Tibial artery (tissue), 4 donors: ENCODE data around the gene PPP6R2.

Experiments used
- DNase-seq, 2 donors: peaks; one replicate each; pipeline ENCODE4 v3.0.0-alpha.2; 2019
- H3K27ac ChIP-seq, 2 donors: fragments of 200-600 bp; sonication (generic) in 1 of 2; 1 replicate in 1 of 2; 2 replicates in 1 of 2; pipeline ENCODE4 v1.5.1; 2018 to 2019; ENCODE audit warnings: mild to moderate bottlenecking in 1 of 2
- H3K27me3 ChIP-seq, 2 donors: fragments of 200-600 bp; sonication (generic) in 1 of 2; one replicate each; pipeline versions ENCODE4 v1.5.1 to v1.6.0; 2016 to 2019
- H3K36me3 ChIP-seq, 3 donors: fragments of 200-600 bp; sonication (generic) in 2 of 3; one replicate each; pipeline ENCODE4 v1.5.1; 2016 to 2019; ENCODE audit warnings: mild to moderate bottlenecking in 2 of 3
- H3K4me1 ChIP-seq, 4 donors: fragments of 200-600 bp; sonication (generic) in 2 of 4; 1 replicate in 3 of 4; 2 replicates in 1 of 4; pipeline ENCODE4 v1.5.1; 2016 to 2019
- H3K4me3 ChIP-seq, 2 donors: fragments of 200-600 bp; sonication (generic) in 1 of 2; 1 replicate in 1 of 2; 2 replicates in 1 of 2; pipeline ENCODE4 v1.5.1; 2018 to 2019; ENCODE audit warnings: mild to moderate bottlenecking in 2 of 2
- H3K9me3 ChIP-seq, 3 donors: fragments of 200-600 bp; sonication (generic) in 1 of 3; one replicate each; pipeline ENCODE4 v1.5.1; 2016 to 2019
- intact Hi-C: fragments of 100-400 bp; cut with DNase I; formaldehyde crosslinking; loops from one replicate; pipeline ENCODE4 v1.15.0; 2023; ENCODE audit warnings: low total_unique reads
- TF ChIP-seq, protein P1 (sequence below), 2 experiments: fragments of 200-600 bp in 1 of 2; fragments of 450-650 bp in 1 of 2; IDR thresholded peaks; one replicate each; pipeline ENCODE4 v1.5.1; 2017 to 2019; ENCODE audit warnings: antibody characterized with exemption in 2 of 2, mild to moderate bottlenecking in 1 of 2, moderate library complexity in 1 of 2

Gene PPP6R2

DNA sequence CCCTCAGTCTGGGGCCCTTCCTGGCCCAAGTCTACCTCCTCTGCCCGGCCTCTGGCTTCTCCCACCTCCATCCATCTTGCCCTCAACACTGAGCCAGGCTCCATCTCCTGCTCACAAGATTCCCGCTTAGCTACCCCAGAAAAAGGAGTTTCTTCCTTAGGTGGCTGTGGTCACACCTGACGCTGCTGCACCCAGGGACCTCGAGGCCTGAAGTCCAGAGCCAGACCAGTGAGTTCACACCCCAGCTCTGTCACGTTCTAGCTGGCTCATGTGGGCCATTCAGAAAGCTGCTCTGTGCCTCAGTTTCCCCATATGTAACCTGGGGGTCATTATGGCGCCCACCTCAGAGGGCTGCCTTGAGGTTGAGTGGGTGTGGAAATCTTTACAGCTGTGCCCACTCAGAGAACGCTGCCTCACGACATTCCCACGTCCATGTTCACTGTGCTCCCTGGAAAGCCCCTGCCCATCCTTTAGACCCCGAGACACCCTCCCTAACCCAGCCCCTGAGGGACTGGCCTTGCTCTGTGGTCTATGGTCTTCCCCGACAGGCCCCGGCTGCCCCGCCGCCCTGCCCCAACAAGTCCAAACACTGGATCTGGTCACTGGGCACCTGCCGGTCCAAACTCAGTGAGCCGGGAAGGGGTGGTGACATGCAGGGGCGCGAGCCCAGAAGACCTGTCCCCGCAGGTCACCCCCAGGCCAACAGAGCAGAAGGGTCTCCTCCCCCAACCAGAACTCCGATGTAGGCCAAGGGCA, 45.4 kb upstream of the PPP6R2 start:
- H3K9me3 ChIP-seq, result no peaks in the 10 kb centered on the region
- H3K4me3 ChIP-seq, result no peak overlapping the region
- no peaks in the 10 kb centered on the region for H3K27me3 ChIP-seq
- intact Hi-C loops, result no loop called here
- TF ChIP-seq, protein P1, sequence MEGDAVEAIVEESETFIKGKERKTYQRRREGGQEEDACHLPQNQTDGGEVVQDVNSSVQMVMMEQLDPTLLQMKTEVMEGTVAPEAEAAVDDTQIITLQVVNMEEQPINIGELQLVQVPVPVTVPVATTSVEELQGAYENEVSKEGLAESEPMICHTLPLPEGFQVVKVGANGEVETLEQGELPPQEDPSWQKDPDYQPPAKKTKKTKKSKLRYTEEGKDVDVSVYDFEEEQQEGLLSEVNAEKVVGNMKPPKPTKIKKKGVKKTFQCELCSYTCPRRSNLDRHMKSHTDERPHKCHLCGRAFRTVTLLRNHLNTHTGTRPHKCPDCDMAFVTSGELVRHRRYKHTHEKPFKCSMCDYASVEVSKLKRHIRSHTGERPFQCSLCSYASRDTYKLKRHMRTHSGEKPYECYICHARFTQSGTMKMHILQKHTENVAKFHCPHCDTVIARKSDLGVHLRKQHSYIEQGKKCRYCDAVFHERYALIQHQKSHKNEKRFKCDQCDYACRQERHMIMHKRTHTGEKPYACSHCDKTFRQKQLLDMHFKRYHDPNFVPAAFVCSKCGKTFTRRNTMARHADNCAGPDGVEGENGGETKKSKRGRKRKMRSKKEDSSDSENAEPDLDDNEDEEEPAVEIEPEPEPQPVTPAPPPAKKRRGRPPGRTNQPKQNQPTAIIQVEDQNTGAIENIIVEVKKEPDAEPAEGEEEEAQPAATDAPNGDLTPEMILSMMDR (IDR thresholded peaks at IDR 0.05), result no peak
- no peaks in the 10 kb centered on the region for H3K36me3 ChIP-seq
- H3K4me1 ChIP-seq, result peaks cover 16 to 100% (median 91%) of the 10 kb centered on the region in 4 donors
- DNase-seq, result no peak
- peak overlapping the region; percentile 92 to 95 for H3K27ac ChIP-seq

DNA sequence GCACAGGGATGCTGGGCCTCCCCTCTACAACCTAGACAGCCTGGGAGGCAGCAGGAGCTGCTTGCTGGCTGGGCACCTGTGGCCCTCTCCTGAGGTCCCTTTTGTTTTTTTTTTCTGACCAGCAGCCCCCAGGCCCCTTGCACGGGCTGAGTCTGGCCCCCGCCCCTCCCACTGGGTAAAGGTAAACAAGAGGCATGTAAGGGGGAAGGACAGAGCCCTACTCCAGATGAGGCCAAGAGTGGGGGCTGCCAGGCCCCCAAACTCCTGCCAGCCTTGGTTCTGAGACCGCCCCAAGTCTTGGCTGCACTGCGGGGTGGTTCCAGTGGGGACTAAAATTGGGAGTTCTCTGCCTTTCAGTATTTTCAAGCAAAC, 44.9 kb upstream of the PPP6R2 start:
- DNase-seq, result no peak
- intact Hi-C loops, result no loop called here
- Histone ChIP-seq H3K4me1 (peaks cover 10 to 100% (median 91%) of the 10 kb centered on the region in 4 donors), H3K9me3 (no peaks in the 10 kb centered on the region), H3K27me3 (no peaks in the 10 kb centered on the region), H3K36me3 (peaks cover 0 to 2% (median 0%) of the 10 kb centered on the region in 3 donors), H3K4me3 (no peak overlapping the region), H3K27ac (peak overlapping the region; percentile 92 to 95)
- TF ChIP-seq, protein P1 (IDR thresholded peaks at IDR 0.05), result no peak

DNA sequence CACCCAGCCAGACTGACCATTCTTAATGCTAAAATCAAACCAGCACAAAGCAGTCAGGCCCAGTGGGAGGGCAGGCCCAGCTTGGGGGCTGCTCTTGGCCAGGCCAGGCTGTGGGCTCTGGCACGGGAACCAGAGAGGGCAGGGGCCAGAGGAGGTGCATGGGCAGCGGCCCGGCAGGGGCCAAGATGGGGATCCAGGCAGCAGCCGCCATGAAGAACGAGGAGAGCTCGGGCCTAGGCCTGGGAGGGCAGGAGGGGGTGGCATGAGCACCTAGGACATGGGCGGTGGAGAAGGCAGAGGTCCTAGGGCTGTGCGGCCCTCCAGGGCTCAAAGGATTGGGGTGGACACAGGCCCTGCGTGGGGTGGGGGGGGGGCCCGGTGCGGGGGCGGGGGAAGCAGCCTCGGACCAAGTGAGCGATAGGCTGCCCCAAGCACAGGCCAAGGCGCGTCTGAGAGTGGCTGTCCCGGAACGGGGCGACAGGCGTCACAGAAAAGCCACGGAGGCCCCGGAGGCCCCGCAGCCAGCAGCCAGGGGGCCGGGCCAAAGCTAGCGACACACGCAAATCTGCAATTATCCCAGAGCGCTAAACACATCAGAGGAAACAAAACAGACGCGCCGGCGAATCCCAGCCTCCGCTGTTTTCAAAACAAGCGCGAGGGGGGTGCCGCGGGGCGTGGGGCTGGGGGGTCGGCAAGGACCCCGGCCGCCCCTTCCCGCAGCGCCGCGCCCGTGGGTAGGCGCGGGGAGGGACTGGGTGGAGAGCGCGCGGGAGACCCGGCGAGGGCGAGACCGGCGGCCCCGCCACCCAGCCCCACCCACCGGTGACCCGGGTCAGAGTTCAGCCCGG, 44.0 kb upstream of the PPP6R2 start:
- intact Hi-C loops, result no loop called here
- H3K27ac ChIP-seq, result peak overlapping the region; percentile 92 to 95
- H3K27me3 ChIP-seq, result no peaks in the 10 kb centered on the region
- H3K4me3 ChIP-seq, result peak overlapping the region; percentile 46 to 47
- H3K36me3 ChIP-seq, result peaks cover 0 to 5% (median 0%) of the 10 kb centered on the region in 3 donors
- DNase-seq, result no peak
- TF ChIP-seq, protein P1 (IDR thresholded peaks at IDR 0.05), result no peak
- H3K4me1 ChIP-seq, result peaks cover 16 to 100% (median 91%) of the 10 kb centered on the region in 4 donors
- no peaks in the 10 kb centered on the region for H3K9me3 ChIP-seq

DNA sequence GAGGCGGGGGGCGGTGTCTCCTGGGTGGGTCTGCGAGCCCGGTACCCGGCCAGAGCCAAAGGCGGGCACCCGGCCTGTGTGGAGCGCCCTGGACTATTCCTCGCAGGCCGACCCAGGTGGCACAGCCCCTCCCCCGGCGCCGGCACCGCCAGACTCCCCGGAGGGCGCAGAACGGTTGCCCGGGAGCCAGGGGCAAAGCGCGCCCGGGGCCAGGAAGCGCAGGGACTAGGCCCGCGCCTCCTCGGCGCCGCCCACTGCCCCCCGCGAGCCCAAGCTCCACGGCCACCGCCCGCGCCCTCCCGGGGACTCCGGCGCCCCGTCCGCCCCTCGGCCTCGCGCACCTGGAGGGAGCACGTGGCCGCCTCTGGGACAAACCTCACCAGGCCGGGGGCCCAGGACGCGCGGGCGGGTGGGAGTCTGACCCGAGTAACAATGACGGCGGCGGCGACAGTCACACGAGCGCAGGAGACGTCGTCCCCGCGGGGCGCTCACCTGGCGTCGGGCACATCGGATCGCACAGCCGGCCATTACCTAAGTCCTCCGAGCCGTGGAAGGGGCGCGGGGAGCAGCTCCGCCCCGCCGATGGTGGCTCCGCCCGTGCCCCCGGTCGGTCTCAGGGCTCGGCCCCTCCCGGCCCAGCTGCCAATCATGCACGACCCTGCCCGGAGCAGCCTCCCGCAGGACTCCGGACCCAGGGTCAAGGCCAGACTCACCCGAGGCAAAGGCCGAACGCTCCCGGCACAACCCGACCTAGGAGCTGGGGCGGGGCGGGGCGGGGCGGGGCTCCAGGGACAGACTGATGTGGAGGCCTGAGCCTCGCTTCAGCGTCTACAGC, 43.1 kb upstream of the PPP6R2 start:
- DNase-seq, result no peak
- peaks cover 24 to 100% (median 92%) of the 10 kb centered on the region in 4 donors for H3K4me1 ChIP-seq
- peaks cover 0 to 5% (median 0%) of the 10 kb centered on the region in 3 donors for H3K36me3 ChIP-seq
- no peaks in the 10 kb centered on the region for H3K9me3 ChIP-seq
- no peaks in the 10 kb centered on the region for H3K27me3 ChIP-seq
- TF ChIP-seq, protein P1 (IDR thresholded peaks at IDR 0.05), result no peak
- H3K27ac ChIP-seq, result peak overlapping the region; percentile 92 to 95
- intact Hi-C loops, result loop anchor here (10.0 kb wide), 1 partner anchor 335 kb away; the partner anchor contains the start of gene PIM3
- H3K4me3 ChIP-seq, result peak overlapping the region; percentile 46 to 47

DNA sequence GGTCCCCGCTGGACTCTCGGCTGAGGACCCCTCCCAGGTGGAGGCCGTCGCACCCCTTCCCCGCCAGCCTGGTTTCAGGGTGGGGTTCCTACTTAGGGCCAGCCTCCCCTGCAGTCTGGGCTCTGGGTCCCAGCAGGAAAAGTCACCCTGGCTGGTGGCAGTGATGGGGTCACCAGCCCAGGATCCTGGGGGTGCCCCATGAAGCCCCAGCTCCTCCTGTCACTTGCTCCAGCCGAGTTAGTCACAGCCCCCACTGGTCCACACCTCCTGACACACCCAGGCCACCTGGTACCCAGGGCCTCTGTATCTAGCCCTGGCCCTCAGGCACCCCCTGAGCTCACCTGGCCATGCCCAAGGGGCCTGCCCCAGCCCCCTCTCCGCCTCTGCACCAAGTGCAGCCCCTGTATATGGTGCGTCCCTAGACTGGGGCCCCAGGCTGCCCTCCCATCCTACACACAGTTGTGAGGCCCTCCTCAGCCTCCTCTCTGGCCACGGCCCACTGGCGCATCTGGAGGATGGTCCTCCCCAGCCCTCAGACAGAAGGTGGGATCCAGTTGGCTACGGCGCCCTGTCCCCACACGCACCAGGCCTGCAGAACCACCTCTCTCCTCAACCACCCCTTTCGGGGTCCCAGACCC, 42.4 kb upstream of the PPP6R2 start:
- H3K27ac ChIP-seq, result peak overlapping the region; percentile 92 to 95
- TF ChIP-seq, protein P1 (IDR thresholded peaks at IDR 0.05), result no peak

More for the DNA sequence above, 42.4 kb upstream of the PPP6R2 start:
- no peaks in the 10 kb centered on the region for H3K27me3 ChIP-seq
- no peak for DNase-seq
- peaks cover 0 to 5% (median 0%) of the 10 kb centered on the region in 3 donors for H3K36me3 ChIP-seq
- intact Hi-C loops, result loop anchor here (10.0 kb wide), 1 partner anchor 336 kb away; the partner anchor contains the start of gene PIM3
- peak overlapping the region; percentile 46 to 47 for H3K4me3 ChIP-seq
- H3K9me3 ChIP-seq, result no peaks in the 10 kb centered on the region
- H3K4me1 ChIP-seq, result peaks cover 25 to 100% (median 96%) of the 10 kb centered on the region in 4 donors
